ENCODE data around the gene TAS1R3.

The TAS1R3 gene

DNA sequence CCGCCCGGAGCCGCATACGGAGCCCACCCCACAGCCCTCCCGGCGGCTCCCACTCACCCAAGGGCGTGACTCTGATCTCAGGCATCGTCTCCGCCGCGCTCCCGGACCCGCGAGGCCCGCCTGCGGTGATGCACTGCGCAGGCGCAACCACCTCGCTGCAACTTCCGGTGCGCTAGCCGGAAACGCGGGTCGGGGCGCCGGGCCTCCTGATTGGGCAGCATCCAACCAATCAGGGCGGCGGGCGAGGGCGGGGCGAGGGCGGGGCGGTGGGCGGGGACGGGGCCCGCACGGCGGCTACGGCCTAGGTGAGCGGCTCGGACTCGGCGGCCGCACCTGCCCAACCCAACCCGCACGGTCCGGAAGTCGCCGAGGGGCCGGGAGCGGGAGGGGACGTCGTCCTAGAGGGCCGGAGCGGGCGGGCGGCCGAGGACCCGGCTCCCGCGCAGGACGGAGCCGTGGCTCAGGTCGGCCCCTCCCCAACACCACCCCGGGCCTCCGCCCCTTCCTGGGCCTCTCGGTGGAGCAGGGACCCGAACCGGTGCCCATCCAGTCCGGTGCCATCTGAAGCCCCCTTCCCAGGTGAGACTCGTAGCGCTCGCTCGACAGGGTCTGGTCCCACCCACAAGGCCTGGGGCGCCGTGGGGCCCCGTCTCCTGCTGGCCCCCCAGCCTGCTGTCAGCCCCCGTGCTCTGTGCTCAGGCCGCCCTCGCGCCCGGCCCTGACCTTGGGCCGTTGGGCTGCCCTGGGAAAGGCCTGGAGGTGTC is 6.4 kb upstream of the TAS1R3 start, which contains the start of the genes CPTP and INTS11:
Gene CPTP (plus strand): TSS at position 279 of the 764 bp plus-strand sequence. CDS start 2,109 bp downstream, outside the sequence.
Gene INTS11 (minus strand): TSS at position 137 of the 764 bp plus-strand sequence. CDS start 52 bp downstream, at position 85.
- peak; percentile 83 for DNase-seq

DNA sequence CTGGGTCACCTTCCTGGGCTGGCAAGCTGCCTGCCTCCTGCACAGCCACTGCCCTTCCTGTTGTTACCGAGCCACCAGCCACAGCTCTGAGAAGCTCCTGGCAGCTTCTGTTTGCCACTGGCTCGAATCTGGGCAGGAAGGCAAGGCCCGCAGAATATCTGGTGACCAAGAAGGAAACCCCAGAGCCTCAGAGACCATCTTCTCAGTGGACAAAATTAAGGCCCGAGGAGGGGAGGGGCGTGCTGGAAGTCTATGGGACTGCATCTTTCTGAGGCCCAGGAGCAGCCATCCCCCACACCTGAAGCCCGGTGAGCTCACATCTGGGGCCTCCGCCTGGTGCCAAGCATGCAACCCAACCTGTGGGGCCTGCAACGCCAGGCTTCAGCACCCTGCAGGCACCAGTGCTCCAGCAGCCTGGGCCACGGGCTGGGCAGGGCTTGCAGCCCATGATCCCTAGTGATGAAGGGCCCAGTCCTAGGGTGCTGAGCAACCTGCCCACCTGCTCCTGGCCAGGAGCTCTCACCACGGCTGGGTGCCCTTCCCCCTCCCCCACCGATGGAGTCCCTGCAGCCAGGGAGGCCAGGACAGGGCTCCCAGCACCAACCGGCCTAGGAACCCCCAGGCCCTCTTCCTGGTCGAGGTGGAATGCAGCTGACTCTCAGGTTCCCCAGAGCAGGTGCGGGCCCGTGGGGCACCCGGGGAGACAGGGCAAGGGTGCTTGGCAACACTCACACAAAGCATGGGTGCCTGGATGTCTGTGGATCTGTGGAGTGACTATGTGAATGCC is 5.6 kb upstream of the TAS1R3 start:
- DNase-seq = no peak

GRCh38 chr1:1326075-1326605 is 4.9 kb upstream of the TAS1R3 start:
- no peak for DNase-seq

DNA sequence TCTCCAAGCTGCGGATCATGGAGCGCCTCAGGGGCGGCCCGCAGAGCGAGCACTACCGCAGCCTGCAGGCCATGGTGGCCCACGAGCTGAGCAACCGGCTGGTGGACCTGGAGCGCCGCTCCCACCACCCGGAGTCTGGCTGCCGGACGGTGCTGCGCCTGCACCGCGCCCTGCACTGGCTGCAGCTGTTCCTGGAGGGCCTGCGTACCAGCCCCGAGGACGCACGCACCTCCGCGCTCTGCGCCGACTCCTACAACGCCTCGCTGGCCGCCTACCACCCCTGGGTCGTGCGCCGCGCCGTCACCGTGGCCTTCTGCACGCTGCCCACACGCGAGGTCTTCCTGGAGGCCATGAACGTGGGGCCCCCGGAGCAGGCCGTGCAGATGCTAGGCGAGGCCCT is 3.8 kb upstream of the TAS1R3 start:
- no peak for DNase-seq

- no peak for DNase-seq
These were observed 2.8 kb upstream of the TAS1R3 start for GRCh38 chr1:1328254-1328653.

DNA sequence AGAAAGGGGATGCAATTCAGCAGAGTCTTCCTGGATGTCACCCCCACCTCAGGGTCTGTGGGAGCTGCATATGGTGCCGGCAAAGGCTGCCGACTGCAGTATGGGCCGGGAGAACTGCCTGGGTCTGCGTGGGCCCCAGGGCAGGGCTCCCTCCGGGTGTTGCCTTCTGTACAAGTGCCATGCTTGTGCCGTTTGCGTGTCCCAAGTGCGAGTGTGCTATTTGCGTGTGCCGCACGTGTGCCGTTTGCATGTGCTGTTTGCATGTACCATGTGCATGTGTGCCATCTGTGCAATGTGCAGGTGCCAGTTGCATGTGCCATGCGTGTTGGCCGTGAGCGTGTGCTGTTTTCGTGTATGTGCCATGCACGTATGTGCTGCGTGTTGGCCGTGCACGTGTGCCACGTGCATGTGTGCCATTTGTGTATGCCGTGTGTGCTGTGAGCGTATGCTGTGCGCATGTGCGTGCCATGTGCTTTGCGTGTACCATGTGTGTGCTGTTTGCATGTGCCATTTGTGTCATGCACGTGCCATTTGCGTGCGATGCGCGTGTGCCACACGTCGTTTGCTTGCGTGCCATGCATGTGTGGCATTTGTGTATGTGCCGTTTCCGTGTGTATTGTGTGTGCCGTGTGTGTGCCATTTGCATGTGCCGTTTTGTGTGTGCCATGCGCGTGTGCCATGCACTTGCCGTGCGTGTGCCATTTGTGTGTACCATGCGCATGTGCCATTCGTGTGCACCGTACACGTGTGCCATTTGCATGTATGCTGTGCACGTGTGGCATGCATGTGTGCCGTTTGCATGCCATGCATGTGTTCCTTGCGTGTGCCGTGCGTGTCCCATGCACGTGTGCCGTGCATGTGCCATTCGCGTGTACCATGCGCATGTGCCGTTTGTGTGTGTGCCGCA is 1.5 kb upstream of the TAS1R3 start:
- no peak for DNase-seq

DNA sequence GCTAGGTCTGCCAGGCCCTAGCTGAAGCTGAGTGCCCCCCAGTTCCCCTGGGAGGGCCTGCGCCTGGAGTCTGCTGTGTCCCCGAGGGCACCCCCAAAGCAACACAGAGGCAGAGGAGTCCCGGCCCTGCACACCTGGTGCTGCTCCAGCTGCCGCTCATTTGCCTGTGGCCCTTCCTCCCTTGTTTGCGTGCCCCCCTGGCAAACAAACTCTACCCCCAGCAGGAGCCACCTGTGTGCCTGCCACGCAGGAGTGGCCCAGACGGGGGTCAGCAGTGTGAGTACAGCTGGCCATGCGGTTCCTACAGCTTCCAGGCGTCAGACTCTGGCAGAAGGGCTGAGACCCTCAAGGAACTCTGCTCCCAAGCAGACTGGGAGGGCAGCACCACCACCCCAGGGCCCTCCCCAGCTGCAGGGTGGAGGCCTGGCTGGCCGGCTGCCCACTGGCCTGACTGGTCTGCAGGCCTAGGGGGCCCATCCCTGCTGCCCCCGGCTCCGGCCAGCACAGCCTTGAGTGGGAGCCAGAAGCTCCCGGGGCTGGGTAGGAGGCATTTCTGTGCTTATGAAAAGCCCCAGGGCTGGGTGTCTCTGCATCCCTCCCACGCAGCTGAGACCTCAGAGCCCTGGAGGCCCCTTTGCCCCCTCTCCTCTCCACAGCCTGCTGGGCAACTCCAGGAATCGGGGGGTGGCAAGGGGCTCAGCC is 563 bp upstream of the TAS1R3 start:
- peak; percentile 8 for DNase-seq

DNA sequence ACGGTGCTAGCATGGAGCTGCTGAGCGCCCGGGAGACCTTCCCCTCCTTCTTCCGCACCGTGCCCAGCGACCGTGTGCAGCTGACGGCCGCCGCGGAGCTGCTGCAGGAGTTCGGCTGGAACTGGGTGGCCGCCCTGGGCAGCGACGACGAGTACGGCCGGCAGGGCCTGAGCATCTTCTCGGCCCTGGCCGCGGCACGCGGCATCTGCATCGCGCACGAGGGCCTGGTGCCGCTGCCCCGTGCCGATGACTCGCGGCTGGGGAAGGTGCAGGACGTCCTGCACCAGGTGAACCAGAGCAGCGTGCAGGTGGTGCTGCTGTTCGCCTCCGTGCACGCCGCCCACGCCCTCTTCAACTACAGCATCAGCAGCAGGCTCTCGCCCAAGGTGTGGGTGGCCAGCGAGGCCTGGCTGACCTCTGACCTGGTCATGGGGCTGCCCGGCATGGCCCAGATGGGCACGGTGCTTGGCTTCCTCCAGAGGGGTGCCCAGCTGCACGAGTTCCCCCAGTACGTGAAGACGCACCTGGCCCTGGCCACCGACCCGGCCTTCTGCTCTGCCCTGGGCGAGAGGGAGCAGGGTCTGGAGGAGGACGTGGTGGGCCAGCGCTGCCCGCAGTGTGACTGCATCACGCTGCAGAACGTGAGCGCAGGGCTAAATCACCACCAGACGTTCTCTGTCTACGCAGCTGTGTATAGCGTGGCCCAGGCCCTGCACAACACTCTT is 1.1 kb downstream of the TAS1R3 start:
- no peak for DNase-seq

- DNase-seq = no peak
These were observed 1.8 kb downstream of the TAS1R3 start for GRCh38 chr1:1332774-1333480.

- no peak for DNase-seq
These were observed 2.6 kb downstream of the TAS1R3 start for GRCh38 chr1:1333551-1334241.

DNA sequence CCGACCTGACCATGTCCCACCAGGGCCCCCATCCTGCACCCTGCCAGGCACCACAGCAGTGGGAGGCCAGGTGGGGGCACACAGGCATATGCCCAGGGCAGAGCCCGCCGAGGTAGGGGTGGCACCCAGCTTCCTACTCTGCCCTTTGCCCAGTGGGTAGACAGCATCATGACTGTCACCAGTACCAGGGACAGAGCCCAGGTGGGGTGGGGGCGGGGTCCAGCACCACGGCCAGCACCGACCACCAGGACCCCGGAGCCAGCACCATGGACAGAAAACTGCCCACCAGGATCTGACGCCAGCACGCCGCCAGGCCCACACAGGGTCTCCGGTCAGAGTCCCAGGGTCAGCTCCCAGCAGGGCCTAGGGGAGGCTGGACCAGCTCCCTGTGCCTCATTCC is 3.8 kb downstream of the TAS1R3 start:
- no peak for DNase-seq

DNA sequence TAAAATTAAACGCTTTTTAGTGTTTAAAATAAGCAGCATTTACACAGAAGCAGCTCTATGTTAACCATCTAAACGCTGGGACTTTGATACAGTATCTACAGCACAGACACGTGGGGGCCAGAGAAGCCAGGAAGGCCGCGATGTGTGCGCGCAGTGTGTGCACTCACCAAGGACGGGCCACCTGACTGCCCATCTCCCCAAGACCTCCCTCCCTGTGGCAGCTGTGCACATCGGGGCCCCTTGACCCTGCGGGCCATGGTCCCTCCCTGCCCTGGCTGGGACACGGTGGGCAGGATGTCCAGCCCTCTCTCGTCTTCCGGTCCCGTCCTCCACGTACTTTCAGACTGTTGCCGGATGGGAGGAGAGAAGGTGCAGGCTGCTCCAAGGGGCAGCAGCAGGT is 4.2 kb downstream of the TAS1R3 start:
- no peak for DNase-seq

- DNase-seq = no peak
These were observed 4.7 kb downstream of the TAS1R3 start for GRCh38 chr1:1335792-1336248.

DNA sequence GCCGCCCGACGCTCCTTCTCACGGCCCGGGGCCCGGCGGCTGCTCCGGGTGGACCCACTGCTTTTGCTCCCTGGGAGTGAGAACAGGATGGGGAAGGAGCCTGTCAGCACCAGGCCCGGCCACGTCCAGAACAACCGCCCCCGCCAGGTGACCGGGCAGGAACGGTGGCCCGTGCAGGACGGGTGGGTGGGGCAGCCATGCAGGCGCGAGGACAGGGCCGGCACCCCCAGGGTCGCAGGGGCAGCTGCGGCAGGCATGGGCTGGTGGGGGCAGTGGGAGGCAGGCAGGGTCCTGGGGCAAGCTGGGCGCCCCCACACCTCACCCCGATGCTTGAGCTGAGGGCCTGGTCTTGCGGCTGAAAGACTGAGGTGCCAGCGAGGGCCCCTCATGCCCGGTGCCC is 5.4 kb downstream of the TAS1R3 start:
- no peak for DNase-seq

- no peak for DNase-seq
These were observed 6.1 kb downstream of the TAS1R3 start for GRCh38 chr1:1336931-1337792.

DNA sequence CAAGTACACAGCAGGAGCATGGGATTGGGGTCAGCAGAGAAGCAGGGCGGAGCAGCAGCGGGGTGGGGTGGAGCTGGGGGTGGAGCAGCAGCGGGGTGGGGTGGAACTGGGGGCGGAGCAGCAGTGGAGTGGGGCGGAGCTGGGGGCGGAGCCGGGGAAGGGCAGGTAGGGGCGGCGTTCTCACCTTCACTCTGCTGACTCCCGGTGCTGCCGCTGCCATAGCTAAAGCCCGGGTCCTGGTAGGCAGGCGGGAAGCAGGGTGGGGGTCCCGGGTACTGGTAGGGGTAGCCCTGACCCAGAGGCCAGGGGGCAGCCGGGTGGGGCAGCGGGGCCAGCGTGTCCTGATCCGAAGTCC is 6.7 kb downstream of the TAS1R3 start:
- no peak for DNase-seq

- no peak for DNase-seq
These were observed 7.2 kb downstream of the TAS1R3 start for GRCh38 chr1:1338278-1338677.

DNA sequence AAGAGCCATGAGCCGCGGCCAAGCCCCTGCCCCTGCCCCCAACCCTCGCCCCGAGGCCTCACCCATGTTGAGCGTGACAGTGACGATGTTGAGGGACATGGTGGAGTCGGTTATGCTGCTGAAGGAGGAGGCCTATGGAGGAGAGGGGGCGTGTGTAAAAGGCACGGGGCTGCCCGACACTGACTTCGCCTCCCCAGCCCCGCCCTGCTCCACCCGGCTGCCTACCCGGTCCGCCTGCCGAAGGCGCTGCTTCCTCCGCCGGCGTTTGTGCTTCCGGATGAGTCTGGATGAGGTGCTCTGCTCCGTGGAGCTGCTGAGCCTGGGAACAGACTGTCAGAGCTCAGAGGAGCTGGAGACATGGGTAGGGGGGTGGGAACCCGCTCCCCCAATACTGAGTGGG is 9.1 kb downstream of the TAS1R3 start:
- DNase-seq = no peak

Measured in NCI-H226 (cell line).